Peyer's patch (tissue), 4 donors: ENCODE data around the gene CERS6.

Experiments
- POLR2A ChIP-seq, 2 donors: fragments of 450-650 bp; IDR thresholded peaks; one replicate each; pipeline ENCODE4 v1.5.1; 2017; ENCODE audit warnings: antibody characterized with exemption in 2 of 2, mild to moderate bottlenecking in 2 of 2, moderate library complexity in 2 of 2
- TF ChIP-seq, protein P1 (sequence below), 6 experiments: fragments of 450-650 bp in 4 of 6; fragments of 200-600 bp in 2 of 6; sonication (generic) in 1 of 6; IDR thresholded peaks; one replicate each; pipeline ENCODE4 v1.5.1; 2017 to 2019; ENCODE audit warnings: antibody characterized with exemption in 6 of 6, mild to moderate bottlenecking in 3 of 6, moderate library complexity in 1 of 6

DNA sequence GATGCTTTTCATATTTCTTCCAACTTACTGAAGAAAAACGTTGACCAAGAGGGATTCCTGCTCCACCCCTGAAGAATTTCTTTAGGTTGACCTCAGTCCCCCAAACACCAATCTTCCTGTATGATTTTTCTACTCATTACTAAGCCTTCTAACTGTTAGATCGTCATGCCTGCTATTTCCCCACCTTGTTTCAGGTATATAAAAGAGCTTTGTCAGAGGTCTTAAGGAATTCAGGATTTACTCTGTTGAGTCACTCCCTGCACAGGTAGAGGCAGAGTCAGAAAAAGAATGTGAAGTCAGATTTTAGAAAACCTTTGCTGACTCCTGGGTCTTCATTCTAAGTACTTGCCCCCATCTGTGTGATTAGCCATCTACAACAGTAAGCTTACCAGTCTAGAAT, 262.6 kb downstream of the CERS6 start:
- TF ChIP-seq, protein P1, sequence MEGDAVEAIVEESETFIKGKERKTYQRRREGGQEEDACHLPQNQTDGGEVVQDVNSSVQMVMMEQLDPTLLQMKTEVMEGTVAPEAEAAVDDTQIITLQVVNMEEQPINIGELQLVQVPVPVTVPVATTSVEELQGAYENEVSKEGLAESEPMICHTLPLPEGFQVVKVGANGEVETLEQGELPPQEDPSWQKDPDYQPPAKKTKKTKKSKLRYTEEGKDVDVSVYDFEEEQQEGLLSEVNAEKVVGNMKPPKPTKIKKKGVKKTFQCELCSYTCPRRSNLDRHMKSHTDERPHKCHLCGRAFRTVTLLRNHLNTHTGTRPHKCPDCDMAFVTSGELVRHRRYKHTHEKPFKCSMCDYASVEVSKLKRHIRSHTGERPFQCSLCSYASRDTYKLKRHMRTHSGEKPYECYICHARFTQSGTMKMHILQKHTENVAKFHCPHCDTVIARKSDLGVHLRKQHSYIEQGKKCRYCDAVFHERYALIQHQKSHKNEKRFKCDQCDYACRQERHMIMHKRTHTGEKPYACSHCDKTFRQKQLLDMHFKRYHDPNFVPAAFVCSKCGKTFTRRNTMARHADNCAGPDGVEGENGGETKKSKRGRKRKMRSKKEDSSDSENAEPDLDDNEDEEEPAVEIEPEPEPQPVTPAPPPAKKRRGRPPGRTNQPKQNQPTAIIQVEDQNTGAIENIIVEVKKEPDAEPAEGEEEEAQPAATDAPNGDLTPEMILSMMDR (IDR thresholded peaks at IDR 0.05) = no peak
- no peak for TF ChIP-seq POLR2A (IDR thresholded peaks at IDR 0.05)
